ENCODE measurements around the gene REC8.

DNA sequence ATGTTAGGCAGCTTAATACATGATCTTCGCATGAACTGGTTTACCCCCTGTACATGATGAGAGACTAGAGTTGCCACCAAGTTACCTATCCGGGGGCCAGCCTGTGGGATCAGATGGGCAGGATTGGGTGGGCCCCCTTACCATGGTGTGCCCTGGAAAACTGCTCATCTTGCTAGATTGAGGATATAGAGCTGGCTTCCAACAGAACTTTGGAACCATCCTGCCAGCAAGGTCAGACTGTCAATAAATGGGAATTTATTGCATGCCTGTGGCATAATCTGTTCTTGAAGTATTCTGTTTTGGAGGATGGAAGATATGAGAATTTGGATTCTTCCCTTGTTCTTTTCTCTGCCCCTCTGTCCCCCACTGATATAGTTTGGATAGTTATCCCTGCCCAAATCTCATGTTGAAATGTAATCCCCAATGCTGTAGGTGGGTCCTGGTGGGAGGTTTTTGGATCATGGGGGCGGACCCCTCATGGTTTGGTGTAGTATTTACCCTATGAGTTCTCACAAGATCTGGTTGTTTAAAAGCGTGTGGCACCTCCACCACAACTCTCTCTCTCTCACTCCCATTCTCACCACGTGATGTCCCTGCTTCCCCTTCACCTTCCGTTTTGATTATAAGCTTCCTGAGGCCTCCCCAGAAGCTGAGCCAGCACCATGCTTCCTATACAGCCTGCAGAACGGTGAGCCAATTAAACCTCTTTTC, 27.1 kb downstream of the REC8 start:
- TF ChIP-seq CTCF (conservative IDR thresholded peaks at IDR 0.05 in 1 of 2, IDR thresholded peaks at IDR 0.05 in 1 of 2; ENCODE audit: extremely low read depth in 1 of 2, insufficient read depth in 1 of 2, low read depth in 1 of 2, low read length in 2 of 2) = no peak
- no peak for TF ChIP-seq EZH2 (IDR thresholded peaks at IDR 0.05; ENCODE audit: borderline replicate concordance, low read length)
